Panc1 (cell line): Measurements from ENCODE around the gene OR2T3. TPM values are rescaled to one million over a fixed set of nuclear protein-coding genes. Genes with fewer than 3 reads are reported as not detected.
"Not testable (repeated sequence)": the region's sequence is repeated elsewhere in the genome, so short reads cannot be mapped to it uniquely, and the experiment has no call there.

Source experiments
- ATAC-seq: fragments of 200-7000 bp; cut with Tn5 transposase; 2 replicates; pipeline ENCODE4 v1.9.1; 2020; ENCODE audit warnings: mild to moderate bottlenecking, moderate library complexity
- BruUV-seq: library from RNA; stranded (reverse); fragments of 400-500 nt; replicated peaks from 2 replicates; lab custom pipeline; 2021; lab: Mats Ljungman, UMichigan
- CTCF ChIA-PET: fragments of 300-600 bp; sonication (Branson Sonifier 250); formaldehyde crosslinking; loops from one replicate; lab custom pipeline; 2022; ENCODE audit warnings: antibody characterized with exemption; lab: Charles Lee
- POLR2A ChIA-PET: fragments of 300-600 bp; sonication (Branson Sonifier 250); formaldehyde crosslinking; loops from one replicate; lab custom pipeline; 2022; ENCODE audit warnings: antibody characterized with exemption; lab: Charles Lee
- DNase-seq: peaks from one replicate; pipeline ENCODE4 v3.0.0-alpha.2; 2010; ENCODE audit warnings: low read depth, low spot score
- H3K27ac ChIP-seq: 2 replicates; pipeline ENCODE4 v1.5.1; 2011; ENCODE audit warnings: mild to moderate bottlenecking, low read length, inconsistent platforms
- H3K27me3 ChIP-seq: fragments of 200-500 bp; sonication (Bioruptor generic); 2 replicates; pipeline ENCODE4 v1.6.0; 2014; ENCODE audit warnings: low read length, inconsistent platforms; ENCODE audit not compliant: control insufficient read depth, insufficient read depth
- H3K36me3 ChIP-seq: fragments of 200-500 bp; sonication (Bioruptor generic); 2 replicates; pipeline ENCODE4 v1.5.1; 2014; ENCODE audit warnings: inconsistent platforms, mild to moderate bottlenecking, low read length, moderate library complexity; ENCODE audit not compliant: control insufficient read depth, insufficient read depth
- H3K4me1 ChIP-seq: 2 replicates; pipeline ENCODE4 v1.5.1; 2011; ENCODE audit warnings: inconsistent platforms, mild to moderate bottlenecking, low read length, moderate library complexity; ENCODE audit not compliant: control insufficient read depth, insufficient read depth
- H3K4me3 ChIP-seq, 2 experiments: 2 replicates each; pipeline ENCODE4 v1.5.1; 2011 to 2012; ENCODE audit warnings: low read depth in 2 of 2, low read length in 2 of 2, mild to moderate bottlenecking in 2 of 2, inconsistent platforms in 1 of 2, moderate library complexity in 1 of 2
- H3K9me3 ChIP-seq: fragments of 200-500 bp; sonication (Bioruptor generic); 2 replicates; pipeline ENCODE4 v1.5.1; 2014; ENCODE audit warnings: low read depth, mild to moderate bottlenecking, inconsistent platforms, low read length, moderate library complexity; ENCODE audit not compliant: control insufficient read depth, insufficient read depth
- in situ Hi-C: cut with HindIII; loops from 2 replicates; pipeline ENCODE4 v1.10.0; 2016; ENCODE audit warnings: low sequenced_read_pairs, low pct_unique_long_range_greater_than_20kb
- intact Hi-C: fragments of 100-400 bp; cut with micrococcal nuclease; formaldehyde crosslinking; loops from one replicate; pipeline ENCODE4 v1.10.0; 2022; ENCODE audit not compliant: unreplicated experiment
- total RNA-seq: library from RNA; stranded (reverse); gene quantifications from one replicate; pipeline ENCODE4 v1.2.1, GENCODE V29; 2021; ENCODE audit not compliant: unreplicated experiment

The OR2T3 gene
- total RNA-seq, 1 experiment from 2014 or later, result not detected

DNA sequence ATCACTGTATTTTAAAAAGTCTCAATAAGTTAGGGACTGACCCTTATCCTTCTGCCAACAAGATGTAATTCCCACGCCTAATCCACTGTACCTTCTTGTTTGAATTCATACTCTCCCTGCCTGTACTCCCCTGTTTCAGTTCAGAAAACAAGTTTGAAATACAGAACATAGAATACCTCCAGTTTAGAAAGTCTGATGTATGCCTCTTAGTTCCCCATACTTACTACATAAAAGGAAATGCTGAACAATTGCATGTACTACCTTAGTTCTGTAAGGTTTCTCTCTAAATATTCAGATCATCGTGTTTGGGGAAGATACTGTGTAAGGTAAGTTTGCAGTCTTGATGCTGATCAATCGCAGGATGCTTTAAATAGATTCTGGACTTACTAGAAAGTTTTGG lies 36.8 kb upstream of the OR2T3 start:
- DNase-seq, ATAC-seq, CTCF ChIA-PET, H3K27ac ChIP-seq, POLR2A ChIA-PET, H3K9me3 ChIP-seq, H3K4me1 ChIP-seq, H3K36me3 ChIP-seq, H3K27me3 ChIP-seq, H3K4me3 ChIP-seq, BruUV-seq, intact Hi-C loops: not testable (repeated sequence)
- in situ Hi-C loops, result loop anchor here (10.0 kb wide), 1 partner anchor 218 kb away; the partner anchor contains the start of gene OR2T27

DNA sequence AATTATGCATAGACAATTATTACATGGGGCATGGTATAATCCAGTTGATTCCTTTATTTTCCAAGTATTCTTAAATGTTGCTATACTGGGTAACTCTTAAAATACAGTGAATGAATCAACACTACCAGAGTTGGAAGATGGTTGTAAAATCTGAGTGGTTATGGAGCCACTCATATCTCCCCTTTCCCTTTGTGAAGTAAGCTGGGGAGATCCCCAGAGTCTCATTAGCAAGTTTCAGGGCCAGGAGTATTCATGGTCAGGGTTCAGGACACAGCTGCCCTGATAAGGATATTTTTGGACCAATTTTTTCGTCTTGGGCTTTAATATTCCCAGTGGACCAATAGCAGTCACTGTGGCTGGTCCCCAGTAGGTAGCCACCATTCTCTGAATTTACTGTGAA lies 34.5 kb upstream of the OR2T3 start:
- H3K4me1 ChIP-seq, H3K4me3 ChIP-seq, H3K36me3 ChIP-seq, ATAC-seq, POLR2A ChIA-PET, H3K27me3 ChIP-seq, CTCF ChIA-PET, H3K9me3 ChIP-seq, BruUV-seq, DNase-seq, intact Hi-C loops, H3K27ac ChIP-seq: not testable (repeated sequence)
- in situ Hi-C loops, result loop anchor here (10.0 kb wide), 1 partner anchor 216 kb away; the partner anchor contains the start of gene OR2T27

- BruUV-seq, H3K36me3 ChIP-seq, H3K27ac ChIP-seq, intact Hi-C loops, CTCF ChIA-PET, POLR2A ChIA-PET, H3K27me3 ChIP-seq, DNase-seq, H3K4me1 ChIP-seq, H3K4me3 ChIP-seq, H3K9me3 ChIP-seq, ATAC-seq: not testable (repeated sequence)
- in situ Hi-C loops, result loop anchor here (10.0 kb wide), 1 partner anchor 216 kb away; the partner anchor contains the start of gene OR2T27
Observed at GRCh38 chr1:248439283-248439682, 33.9 kb upstream of the OR2T3 start.

- H3K27me3 ChIP-seq, DNase-seq, H3K27ac ChIP-seq, H3K36me3 ChIP-seq, intact Hi-C loops, POLR2A ChIA-PET, in situ Hi-C loops, H3K4me3 ChIP-seq, ATAC-seq, H3K9me3 ChIP-seq, CTCF ChIA-PET, BruUV-seq, H3K4me1 ChIP-seq: not testable (repeated sequence)
Observed at GRCh38 chr1:248442500-248443277, 30.5 kb upstream of the OR2T3 start.

GRCh38 chr1:248444603-248445002 lies 28.5 kb upstream of the OR2T3 start:
- in situ Hi-C loops, H3K4me1 ChIP-seq, DNase-seq, H3K4me3 ChIP-seq, BruUV-seq, H3K36me3 ChIP-seq, POLR2A ChIA-PET, H3K27me3 ChIP-seq, H3K9me3 ChIP-seq, CTCF ChIA-PET, intact Hi-C loops, H3K27ac ChIP-seq, ATAC-seq: not testable (repeated sequence)

DNA sequence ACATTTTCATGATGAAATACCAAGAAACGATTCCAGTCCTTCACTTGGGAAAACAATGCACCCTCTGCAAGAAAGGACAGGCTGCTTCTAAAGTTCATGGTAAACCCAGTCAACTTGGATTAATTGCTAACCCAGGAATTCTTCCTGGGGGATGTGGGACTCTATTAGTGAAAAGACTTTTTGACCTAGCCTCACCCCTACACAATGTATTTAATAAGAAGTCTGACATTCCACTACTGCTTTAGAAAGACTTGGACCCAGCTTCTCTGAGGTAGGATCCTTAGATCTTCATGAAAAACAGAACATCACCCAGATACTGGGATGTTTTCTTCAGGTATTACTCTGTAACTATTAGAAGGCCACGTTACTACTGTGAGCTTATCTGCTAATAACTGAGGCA lies 27.8 kb upstream of the OR2T3 start, which contains the start of gene OR2T2:
Gene OR2T2, plus strand, starts transcription at position 239 of the 400 bp plus-strand sequence. CDS start 7,161 bp downstream, outside the sequence.
- BruUV-seq, POLR2A ChIA-PET, intact Hi-C loops, DNase-seq, H3K36me3 ChIP-seq, H3K27ac ChIP-seq, H3K27me3 ChIP-seq, CTCF ChIA-PET, H3K4me1 ChIP-seq, H3K9me3 ChIP-seq, H3K4me3 ChIP-seq, ATAC-seq, in situ Hi-C loops: not testable (repeated sequence)

DNA sequence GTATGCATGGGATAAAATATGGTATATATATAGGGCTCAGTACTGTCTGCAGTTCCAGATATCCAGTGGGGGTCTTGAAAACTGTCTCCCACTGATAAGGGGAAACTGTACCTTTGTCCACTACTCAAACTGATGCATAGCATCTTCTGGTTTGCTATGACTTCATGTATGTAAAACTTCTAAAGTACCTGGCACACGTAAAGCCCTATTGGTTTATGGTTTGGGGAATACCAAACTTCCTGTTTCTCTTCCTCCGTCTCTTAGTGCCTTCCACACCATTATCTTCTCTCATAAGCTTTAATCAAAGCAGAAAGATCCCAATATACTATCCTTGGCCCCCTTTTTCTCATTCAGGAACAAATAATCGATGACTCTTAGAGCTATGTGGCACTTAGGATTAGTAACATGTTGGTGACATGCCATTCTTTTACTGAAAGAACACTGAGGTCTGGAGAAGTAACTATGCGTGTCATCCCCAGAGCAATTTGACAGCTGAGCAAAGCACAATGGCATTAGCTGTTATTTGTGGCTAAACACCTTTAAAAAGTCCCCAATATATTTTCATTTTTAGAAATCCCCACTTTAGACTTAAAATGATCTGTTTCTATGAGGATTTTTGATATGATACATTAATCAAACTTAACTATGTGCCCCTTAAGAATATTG lies 24.6 kb upstream of the OR2T3 start:
- ATAC-seq, DNase-seq, H3K36me3 ChIP-seq, H3K9me3 ChIP-seq, H3K27me3 ChIP-seq, BruUV-seq, H3K4me1 ChIP-seq, H3K4me3 ChIP-seq, intact Hi-C loops, H3K27ac ChIP-seq, CTCF ChIA-PET, in situ Hi-C loops, POLR2A ChIA-PET: not testable (repeated sequence)
